ENCODE measurements around the gene ATP5F1B. TPM values are rescaled to one million over a fixed set of nuclear protein-coding genes. Genes with fewer than 3 reads are reported as not detected.

ATP5F1B gene
- total and polyA plus RNA-seq, 7 experiments from 2014 or later: 217 to 688 (median 317) TPM

DNA sequence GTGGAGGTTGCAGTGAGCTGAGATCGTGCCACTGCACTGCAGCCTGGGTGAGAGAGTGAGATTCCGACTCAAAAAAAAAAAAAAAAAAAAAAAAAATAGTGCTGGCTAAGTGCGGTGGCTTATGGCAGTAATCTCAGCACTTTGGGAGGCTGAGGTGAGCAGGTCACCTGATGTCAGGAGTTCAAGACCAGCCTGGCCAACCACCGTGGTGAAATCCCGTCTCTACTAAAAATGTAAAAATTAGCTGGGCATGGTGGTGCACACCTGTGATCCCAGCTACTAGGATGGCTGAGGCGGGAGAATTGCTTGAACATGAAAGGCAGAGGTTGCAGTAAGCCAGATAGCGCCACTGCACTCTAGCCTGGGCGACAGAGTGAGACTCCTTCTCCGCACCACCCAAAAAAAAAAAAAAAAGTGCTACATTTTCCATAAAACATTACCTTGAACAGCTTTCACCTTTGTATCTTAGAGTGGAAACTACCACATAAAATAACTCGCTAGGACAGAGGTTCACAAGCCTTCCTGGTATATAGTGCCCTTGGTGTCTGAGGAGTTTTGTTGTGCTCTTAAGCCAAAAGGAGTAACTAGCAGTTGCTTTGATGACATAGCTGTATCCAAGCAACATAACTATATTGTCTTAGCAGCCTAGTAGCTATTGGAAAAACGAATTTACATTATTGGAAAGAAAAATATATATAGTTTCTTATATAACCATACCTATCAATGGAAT lies 31.2 kb upstream of the ATP5F1B start:
- ChIA-PET POLR2A (interaction anchor here (0.6 to 4.5 kb wide), 7 partner anchors 11 to 421 kb away, joined by 3 to 30 read pairs (median 6); partner anchors contain the start of genes NACA and PTGES3), CTCF (interaction anchor here (0.6 to 1.0 kb wide), 3 partner anchors 13 to 98 kb away, joined by 3 to 4 read pairs (median 3); no protein-coding TSS in a partner anchor)
- H3K4me1 ChIP-seq (ENCODE audit: control insufficient read depth in 2 of 2, insufficient read depth in 2 of 2, low read length in 2 of 2): peaks cover 35 to 49% of the 10 kb centered on the region in 2 donors
- H3K9me3 Mint-ChIP-seq: peaks cover 0 to under 1% (median 0%) of the 10 kb centered on the region in 11 donors
- peaks cover 4 to 19% (median 6%) of the 10 kb centered on the region in 5 donors for H3K36me3 Mint-ChIP-seq
- no peaks in the 10 kb centered on the region for H3K27me3 ChIP-seq (ENCODE audit: control insufficient read depth in 2 of 2, insufficient read depth in 2 of 2, low read length in 2 of 2)
- H3K27ac Mint-ChIP-seq: peak overlapping the region in 8 of 9 donors; percentile 38 to 77 (median 72)
- peaks cover 0 to 23% (median 3%) of the 10 kb centered on the region in 3 experiments for H3K36me3 ChIP-seq (ENCODE audit: control insufficient read depth in 2 of 3, insufficient read depth in 3 of 3, low read length in 3 of 3)
- peak overlapping the region in 8 of 10 donors; percentile 12 to 63 (median 48) for H3K4me3 Mint-ChIP-seq
- peaks cover 33 to 85% (median 63%) of the 10 kb centered on the region in 7 donors for H3K4me1 Mint-ChIP-seq
- no peaks in the 10 kb centered on the region for H3K27me3 Mint-ChIP-seq
- intact Hi-C loops (cut with micrococcal nuclease): no loop called here
- H3K27ac ChIP-seq (ENCODE audit: low read depth, low read length): peak overlapping the region; percentile 34
- ATAC-seq (peak; percentile 65), DNase-seq (peak in 2 of 9 donors; percentile 22 to 45)
- no peaks in the 10 kb centered on the region for H3K9me3 ChIP-seq (ENCODE audit: control insufficient read depth in 2 of 3, low read length in 3 of 3)
- no peak overlapping the region for H3K4me3 ChIP-seq (ENCODE audit: low read length)

GRCh38 chr12:56671608-56672007 lies 25.8 kb upstream of the ATP5F1B start:
- H3K27ac Mint-ChIP-seq: peak overlapping the region in 6 of 9 donors; percentile 18 to 83 (median 54)
- H3K4me1 ChIP-seq (ENCODE audit: control insufficient read depth in 2 of 2, insufficient read depth in 2 of 2, low read length in 2 of 2): peaks cover 8 to 22% of the 10 kb centered on the region in 2 donors
- H3K27me3 Mint-ChIP-seq: no peaks in the 10 kb centered on the region
- peaks cover 16 to 56% (median 36%) of the 10 kb centered on the region in 3 experiments for H3K36me3 ChIP-seq (ENCODE audit: control insufficient read depth in 2 of 3, insufficient read depth in 3 of 3, low read length in 3 of 3)
- ATAC-seq (no peak), DNase-seq (no peak)
- H3K9me3 ChIP-seq (ENCODE audit: control insufficient read depth in 2 of 3, low read length in 3 of 3): no peaks in the 10 kb centered on the region
- no peak overlapping the region for H3K27ac ChIP-seq (ENCODE audit: low read depth, low read length)
- H3K4me3 ChIP-seq (ENCODE audit: low read length): no peak overlapping the region
- H3K36me3 Mint-ChIP-seq: peaks cover 5 to 33% (median 21%) of the 10 kb centered on the region in 5 donors
- intact Hi-C loops (cut with micrococcal nuclease): loop anchor here in 1 of 2 donors (2.0 kb wide), 1 partner anchor 15 kb away; no protein-coding TSS in a partner anchor
- CTCF ChIA-PET: interaction anchor here (0.6 to 2.2 kb wide), 2 partner anchors 14 to 39 kb away, joined by 5 read pairs; no protein-coding TSS in a partner anchor
- H3K9me3 Mint-ChIP-seq: no peaks in the 10 kb centered on the region
- H3K27me3 ChIP-seq (ENCODE audit: control insufficient read depth in 2 of 2, insufficient read depth in 2 of 2, low read length in 2 of 2): no peaks in the 10 kb centered on the region
- H3K4me1 Mint-ChIP-seq: peaks cover 23 to 52% (median 44%) of the 10 kb centered on the region in 7 donors
- POLR2A ChIA-PET: interaction anchor here (0.6 to 2.2 kb wide), 3 partner anchors 16 to 1069 kb away, joined by 3 to 9 read pairs (median 7); partner anchors contain the start of genes NACA and PTGES3
- no peak overlapping the region for H3K4me3 Mint-ChIP-seq

DNA sequence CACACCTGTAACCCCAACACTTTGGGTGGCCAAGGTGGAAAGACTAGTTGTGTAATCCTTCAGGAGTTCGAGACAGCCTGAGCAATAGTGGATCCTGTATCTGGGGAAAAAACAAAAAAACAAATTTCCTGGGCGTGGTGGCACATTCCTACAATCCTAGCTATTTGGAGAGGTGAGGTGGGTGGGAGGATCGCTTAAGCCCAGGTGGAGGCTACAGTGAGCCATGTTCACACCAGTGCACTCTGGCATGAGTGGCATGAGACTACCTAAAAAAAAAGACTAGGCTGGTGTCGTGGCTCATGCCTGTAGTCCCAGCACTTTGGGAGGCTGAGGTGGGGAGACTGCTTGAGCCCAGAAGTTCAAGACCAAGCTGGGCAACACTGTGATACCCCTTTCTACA lies 25.1 kb upstream of the ATP5F1B start:
- POLR2A ChIA-PET: interaction anchor here (0.6 to 2.2 kb wide), 4 partner anchors 14 to 1070 kb away, joined by 3 to 13 read pairs (median 8); partner anchors contain the start of genes NACA and PTGES3

GRCh38 chr12:56668197-56668457 lies 22.3 kb upstream of the ATP5F1B start:
- Mint-ChIP-seq H3K4me1 (peaks cover 17 to 30% (median 24%) of the 10 kb centered on the region in 7 donors), H3K36me3 (peaks cover 10 to 50% (median 30%) of the 10 kb centered on the region in 5 donors), H3K27me3 (no peaks in the 10 kb centered on the region), H3K9me3 (no peaks in the 10 kb centered on the region), H3K27ac (peak overlapping the region in 4 of 9 donors; percentile 13 to 74 (median 38)), H3K4me3 (no peak overlapping the region)
- Histone ChIP-seq H3K27me3 (ENCODE audit: control insufficient read depth in 2 of 2, insufficient read depth in 2 of 2, low read length in 2 of 2) (no peaks in the 10 kb centered on the region), H3K4me1 (ENCODE audit: control insufficient read depth in 2 of 2, insufficient read depth in 2 of 2, low read length in 2 of 2) (peaks cover 2 to 12% of the 10 kb centered on the region in 2 donors), H3K9me3 (ENCODE audit: control insufficient read depth in 2 of 3, low read length in 3 of 3) (no peaks in the 10 kb centered on the region), H3K4me3 (ENCODE audit: low read length) (no peak overlapping the region), H3K36me3 (ENCODE audit: control insufficient read depth in 2 of 3, insufficient read depth in 3 of 3, low read length in 3 of 3) (peaks cover 20 to 85% (median 63%) of the 10 kb centered on the region in 3 experiments), H3K27ac (ENCODE audit: low read depth, low read length) (no peak overlapping the region)
- ATAC-seq: no peak
- intact Hi-C loops (cut with micrococcal nuclease): no loop called here
- ChIA-PET POLR2A (interaction anchor here (0.8 to 1.8 kb wide), 4 partner anchors 20 to 881 kb away, joined by 3 to 5 read pairs (median 3); partner anchors contain the start of gene PTGES3), CTCF (interaction anchor here (0.7 kb wide), 1 partner anchor 460 kb away, joined by 3 read pairs; no protein-coding TSS in a partner anchor)
- DNase-seq: no peak

More for the DNA sequence above, 25.1 kb upstream of the ATP5F1B start:
- Mint-ChIP-seq H3K36me3 (peaks cover 5 to 37% (median 24%) of the 10 kb centered on the region in 5 donors), H3K27me3 (no peaks in the 10 kb centered on the region), H3K4me3 (no peak overlapping the region), H3K27ac (peak overlapping the region in 2 of 9 donors; percentile 21 to 25), H3K4me1 (peaks cover 17 to 46% (median 40%) of the 10 kb centered on the region in 7 donors), H3K9me3 (no peaks in the 10 kb centered on the region)
- intact Hi-C loops (cut with micrococcal nuclease): no loop called here
- Histone ChIP-seq H3K27me3 (ENCODE audit: control insufficient read depth in 2 of 2, insufficient read depth in 2 of 2, low read length in 2 of 2) (no peaks in the 10 kb centered on the region), H3K36me3 (ENCODE audit: control insufficient read depth in 2 of 3, insufficient read depth in 3 of 3, low read length in 3 of 3) (peaks cover 20 to 64% (median 43%) of the 10 kb centered on the region in 3 experiments), H3K27ac (ENCODE audit: low read depth, low read length) (peak overlapping the region; percentile 22), H3K4me3 (ENCODE audit: low read length) (no peak overlapping the region), H3K4me1 (ENCODE audit: control insufficient read depth in 2 of 2, insufficient read depth in 2 of 2, low read length in 2 of 2) (peaks cover 4 to 17% of the 10 kb centered on the region in 2 donors), H3K9me3 (ENCODE audit: control insufficient read depth in 2 of 3, low read length in 3 of 3) (no peaks in the 10 kb centered on the region)
- CTCF ChIA-PET: interaction anchor here (0.6 kb wide), 1 partner anchor 448 kb away, joined by 3 read pairs; no protein-coding TSS in a partner anchor
- DNase-seq: no peak
- no peak for ATAC-seq

DNA sequence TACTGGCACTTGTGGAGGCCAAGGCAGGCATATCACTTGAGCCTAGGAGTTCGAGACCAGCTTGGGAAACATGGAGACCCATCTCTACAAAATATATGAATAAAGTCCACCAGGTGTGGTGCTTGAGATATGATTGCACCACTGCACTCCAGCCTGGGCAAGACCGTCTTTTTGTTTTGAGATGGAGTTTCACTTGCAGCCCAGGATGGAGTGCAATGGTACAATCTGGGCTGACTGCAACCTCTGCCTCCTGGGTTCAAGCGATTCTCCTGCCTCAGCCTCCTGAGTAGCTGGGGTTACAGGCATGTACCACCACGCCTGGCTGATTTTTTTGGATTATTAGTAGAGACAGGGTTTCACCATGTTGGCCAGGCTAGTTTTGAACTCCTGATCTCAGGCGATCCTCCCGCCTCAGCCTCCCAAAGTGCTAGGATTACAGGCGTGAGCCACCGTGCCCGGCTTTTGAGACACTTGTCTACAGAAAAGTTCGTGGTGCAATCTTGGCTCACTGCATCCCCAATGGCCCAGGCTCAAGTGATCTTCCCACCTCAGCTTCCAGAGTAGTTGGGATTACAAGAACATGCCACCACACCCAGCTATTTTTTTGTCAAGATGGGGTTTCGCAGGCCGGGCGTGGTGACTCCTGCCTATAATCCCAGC lies 16.3 kb upstream of the ATP5F1B start:
- intact Hi-C loops (cut with micrococcal nuclease): no loop called here
- peak overlapping the region in 1 of 9 donors; percentile 24 for H3K27ac Mint-ChIP-seq
- Histone ChIP-seq H3K36me3 (ENCODE audit: control insufficient read depth in 2 of 3, insufficient read depth in 3 of 3, low read length in 3 of 3) (peaks cover 6 to 36% (median 33%) of the 10 kb centered on the region in 3 experiments), H3K4me3 (ENCODE audit: low read length) (no peak overlapping the region), H3K9me3 (ENCODE audit: control insufficient read depth in 2 of 3, low read length in 3 of 3) (no peaks in the 10 kb centered on the region), H3K27ac (ENCODE audit: low read depth, low read length) (no peak overlapping the region), H3K4me1 (ENCODE audit: control insufficient read depth in 2 of 2, insufficient read depth in 2 of 2, low read length in 2 of 2) (no peaks in the 10 kb centered on the region), H3K27me3 (ENCODE audit: control insufficient read depth in 2 of 2, insufficient read depth in 2 of 2, low read length in 2 of 2) (no peaks in the 10 kb centered on the region)
- peaks cover 0 to 15% (median 0%) of the 10 kb centered on the region in 7 donors for H3K4me1 Mint-ChIP-seq
- no peaks in the 10 kb centered on the region for H3K27me3 Mint-ChIP-seq
- DNase-seq: peak in 1 of 9 donors; percentile 5
- CTCF ChIA-PET: interaction anchor here (0.5 to 1.0 kb wide), 2 partner anchors 24 to 25 kb away, joined by 4 read pairs; no protein-coding TSS in a partner anchor
- POLR2A ChIA-PET: interaction anchor here (0.6 to 2.8 kb wide), 7 partner anchors 14 to 360 kb away, joined by 3 to 11 read pairs (median 3); partner anchors contain the start of genes ATP5F1B and PTGES3
- peaks cover 5 to 21% (median 13%) of the 10 kb centered on the region in 5 donors for H3K36me3 Mint-ChIP-seq
- ATAC-seq: peak; percentile 27
- no peak overlapping the region for H3K4me3 Mint-ChIP-seq
- H3K9me3 Mint-ChIP-seq: no peaks in the 10 kb centered on the region

DNA sequence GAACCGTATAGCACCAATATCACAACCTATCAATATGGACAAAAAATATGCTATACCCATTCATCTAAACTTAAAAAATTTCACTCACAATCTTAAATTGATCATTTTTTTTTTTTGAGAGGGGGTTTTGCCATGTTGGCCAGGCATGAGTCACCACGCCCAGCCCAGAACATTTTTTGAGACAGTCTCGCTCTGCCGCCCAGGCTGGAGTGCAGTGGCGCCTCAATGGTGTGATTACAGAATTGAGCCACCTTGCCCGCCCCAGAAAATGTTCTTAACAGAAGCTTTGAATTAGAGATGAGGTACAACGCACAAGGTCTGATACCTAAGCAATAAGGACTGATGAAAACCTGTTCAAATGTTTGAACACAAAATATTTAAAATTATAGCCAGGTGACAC lies 15.8 kb upstream of the ATP5F1B start:
- Mint-ChIP-seq H3K27ac (peak overlapping the region in 2 of 9 donors; percentile 23 to 24), H3K27me3 (no peaks in the 10 kb centered on the region), H3K9me3 (no peaks in the 10 kb centered on the region), H3K4me3 (no peak overlapping the region), H3K4me1 (peaks cover 0 to 15% (median 0%) of the 10 kb centered on the region in 7 donors), H3K36me3 (peaks cover 5 to 21% (median 12%) of the 10 kb centered on the region in 5 donors)
- Histone ChIP-seq H3K36me3 (ENCODE audit: control insufficient read depth in 2 of 3, insufficient read depth in 3 of 3, low read length in 3 of 3) (peaks cover 4 to 31% (median 29%) of the 10 kb centered on the region in 3 experiments), H3K4me3 (ENCODE audit: low read length) (no peak overlapping the region), H3K9me3 (ENCODE audit: control insufficient read depth in 2 of 3, low read length in 3 of 3) (no peaks in the 10 kb centered on the region), H3K27ac (ENCODE audit: low read depth, low read length) (no peak overlapping the region), H3K27me3 (ENCODE audit: control insufficient read depth in 2 of 2, insufficient read depth in 2 of 2, low read length in 2 of 2) (no peaks in the 10 kb centered on the region), H3K4me1 (ENCODE audit: control insufficient read depth in 2 of 2, insufficient read depth in 2 of 2, low read length in 2 of 2) (no peaks in the 10 kb centered on the region)
- DNase-seq: peak in 1 of 9 donors; percentile 5
- CTCF ChIA-PET: interaction anchor here (0.5 to 1.0 kb wide), 2 partner anchors 24 to 26 kb away, joined by 4 read pairs; no protein-coding TSS in a partner anchor
- no peak for ATAC-seq
- POLR2A ChIA-PET: interaction anchor here (0.7 to 1.5 kb wide), 4 partner anchors 14 to 26 kb away, joined by 3 to 6 read pairs (median 4); partner anchors contain the start of gene PTGES3
- intact Hi-C loops (cut with micrococcal nuclease): no loop called here

Data from naive thymus-derived CD4-positive, alpha-beta T cell (primary cell).